NT2/D1 (cell line): Measurements from ENCODE around the gene KIF13A.

Experiments used
- DNase-seq: peaks from one replicate; pipeline ENCODE4 v3.0.0-alpha.2; 2011; ENCODE audit warnings: low read depth, low spot score
- H3K27me3 ChIP-seq: 2 replicates; pipeline ENCODE4 v1.6.0; 2011; ENCODE audit warnings: mild to moderate bottlenecking; ENCODE audit not compliant: insufficient read length, insufficient read depth
- H3K36me3 ChIP-seq: 2 replicates; pipeline ENCODE4 v1.6.1; 2011; ENCODE audit warnings: mild to moderate bottlenecking, low read length, mixed read lengths; ENCODE audit not compliant: insufficient read depth, insufficient read length
- H3K4me1 ChIP-seq: 2 replicates; pipeline ENCODE4 v1.5.1; 2011; ENCODE audit not compliant: insufficient read depth, insufficient read length
- H3K4me3 ChIP-seq: 2 replicates; pipeline ENCODE4 v1.5.1; 2011; ENCODE audit warnings: low read depth; ENCODE audit not compliant: insufficient read length
- H3K9ac ChIP-seq: 2 replicates; pipeline ENCODE4 v1.6.0; 2011; ENCODE audit warnings: low read depth; ENCODE audit not compliant: insufficient read length
- H3K9me3 ChIP-seq: 2 replicates; pipeline ENCODE4 v1.5.1; 2011; ENCODE audit warnings: mild to moderate bottlenecking, low read length; ENCODE audit not compliant: insufficient read depth
- SUZ12 ChIP-seq: IDR thresholded peaks from 2 replicates; pipeline ENCODE4 v1.6.1; 2011; ENCODE audit not compliant: insufficient read length, insufficient read depth; ENCODE audit errors: extremely low read depth
- YY1 ChIP-seq: IDR thresholded peaks from 2 replicates; pipeline ENCODE4 v1.6.1; 2011; ENCODE audit not compliant: insufficient read length, insufficient read depth
- ZNF274 ChIP-seq: IDR thresholded peaks from 2 replicates; pipeline ENCODE4 v1.6.1; 2011; ENCODE audit warnings: mild to moderate bottlenecking, low read depth, low read length

Gene KIF13A

GRCh38 chr6:17972978-17973622 is 14.3 kb downstream of the KIF13A start:
- H3K27me3 ChIP-seq, result no peaks in the 10 kb centered on the region
- no peak for TF ChIP-seq ZNF274
- TF ChIP-seq YY1, result no peak
- no peak for TF ChIP-seq SUZ12
- H3K9me3 ChIP-seq, result no peaks in the 10 kb centered on the region
- H3K9ac ChIP-seq, result no peak overlapping the region
- no peak for DNase-seq
- H3K36me3 ChIP-seq, result peaks cover 2% of the 10 kb centered on the region
- peaks cover 5% of the 10 kb centered on the region for H3K4me1 ChIP-seq
- no peak overlapping the region for H3K4me3 ChIP-seq

- Histone ChIP-seq H3K9me3 (no peaks in the 10 kb centered on the region), H3K4me1 (peaks cover 5% of the 10 kb centered on the region), H3K27me3 (no peaks in the 10 kb centered on the region), H3K4me3 (no peak overlapping the region), H3K36me3 (peaks cover 2% of the 10 kb centered on the region), H3K9ac (no peak overlapping the region)
- no peak for DNase-seq
- TF ChIP-seq YY1 (no peak), SUZ12 (no peak), ZNF274 (no peak)
These were observed 15.1 kb downstream of the KIF13A start for GRCh38 chr6:17972074-17972952.

GRCh38 chr6:17971128-17972073 is 16.0 kb downstream of the KIF13A start:
- no peaks in the 10 kb centered on the region for H3K27me3 ChIP-seq
- no peak for TF ChIP-seq ZNF274
- H3K9me3 ChIP-seq, result no peaks in the 10 kb centered on the region
- DNase-seq, result no peak
- no peak overlapping the region for H3K9ac ChIP-seq
- H3K4me1 ChIP-seq, result peaks cover 5% of the 10 kb centered on the region
- H3K4me3 ChIP-seq, result no peak overlapping the region
- peaks cover 2% of the 10 kb centered on the region for H3K36me3 ChIP-seq

- H3K9ac ChIP-seq, result no peak overlapping the region
- no peak overlapping the region for H3K4me3 ChIP-seq
- peaks cover 5% of the 10 kb centered on the region for H3K4me1 ChIP-seq
- H3K36me3 ChIP-seq, result no peaks in the 10 kb centered on the region
- H3K27me3 ChIP-seq, result no peaks in the 10 kb centered on the region
- no peak for DNase-seq
- TF ChIP-seq SUZ12, result no peak
- no peak for TF ChIP-seq YY1
- no peak for TF ChIP-seq ZNF274
- H3K9me3 ChIP-seq, result no peaks in the 10 kb centered on the region
These were observed 18.6 kb downstream of the KIF13A start for GRCh38 chr6:17968876-17969275.

DNA sequence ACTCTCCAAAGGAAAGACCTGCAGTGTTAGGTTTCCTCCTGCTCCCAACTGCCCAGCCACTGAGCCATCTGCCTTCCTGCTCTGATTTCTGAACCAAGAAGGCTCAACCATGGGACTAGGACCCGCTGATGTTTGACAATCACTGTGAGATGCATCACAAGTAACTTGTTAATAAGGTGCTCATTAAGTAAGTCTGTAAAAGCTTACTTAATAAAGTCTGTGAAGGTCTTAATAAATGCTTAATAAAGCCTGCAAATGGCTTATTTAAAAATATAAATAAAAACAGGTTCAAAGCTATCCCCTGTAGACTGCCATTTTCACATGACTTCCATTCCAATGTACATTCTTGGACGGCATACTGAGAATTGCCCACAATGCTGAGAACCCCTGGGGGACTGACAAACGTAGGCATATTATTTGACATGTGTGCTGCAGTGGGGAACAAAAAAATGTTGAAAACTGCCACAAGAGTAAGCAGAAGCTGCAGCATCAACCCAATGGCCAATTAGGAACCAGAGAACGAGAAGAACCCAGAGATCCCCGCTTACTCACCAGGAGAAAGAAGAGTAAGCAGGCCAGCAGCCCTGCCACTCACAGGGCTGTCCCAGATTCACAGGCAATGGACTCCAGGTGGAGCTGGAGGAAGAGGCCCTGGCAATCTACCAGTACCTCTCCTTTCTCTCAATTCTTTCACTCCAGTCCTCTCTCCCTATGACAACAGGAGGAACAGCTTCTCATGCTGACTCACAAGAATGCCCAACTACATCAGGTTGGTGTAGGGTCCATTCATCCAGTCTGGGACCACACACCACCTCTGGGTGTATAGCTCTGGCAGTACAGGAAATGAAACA is 19.5 kb downstream of the KIF13A start:
- no peak overlapping the region for H3K9ac ChIP-seq
- TF ChIP-seq ZNF274, result no peak
- no peak for TF ChIP-seq YY1
- no peak for TF ChIP-seq SUZ12
- no peak for DNase-seq
- no peaks in the 10 kb centered on the region for H3K9me3 ChIP-seq
- H3K4me1 ChIP-seq, result peaks cover 3% of the 10 kb centered on the region
- no peak overlapping the region for H3K4me3 ChIP-seq
- H3K36me3 ChIP-seq, result no peaks in the 10 kb centered on the region
- H3K27me3 ChIP-seq, result no peaks in the 10 kb centered on the region

DNA sequence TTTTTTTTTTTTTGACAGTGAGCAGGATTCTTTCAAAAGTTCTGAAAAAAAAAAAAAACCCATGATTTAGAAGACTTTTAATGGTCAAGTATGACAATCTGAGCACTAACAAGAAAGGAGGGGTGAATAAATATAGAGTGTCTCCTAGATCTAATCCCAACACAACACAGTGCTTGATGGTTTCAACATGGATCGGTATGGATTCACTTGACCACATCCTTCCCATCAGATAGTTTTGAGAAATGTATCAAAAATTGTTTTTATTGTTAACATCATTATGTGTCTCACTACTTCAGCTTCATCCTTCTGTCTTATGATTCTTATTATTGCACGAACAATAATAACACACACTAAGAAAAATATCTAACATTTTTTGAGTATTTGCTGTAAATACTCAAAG is 21.0 kb downstream of the KIF13A start:
- Histone ChIP-seq H3K4me1 (peaks cover 3% of the 10 kb centered on the region), H3K27me3 (no peaks in the 10 kb centered on the region)
- DNase-seq, result no peak

More for the DNA sequence above, 21.0 kb downstream of the KIF13A start:
- TF ChIP-seq ZNF274 (no peak), YY1 (no peak), SUZ12 (no peak)
- no peak overlapping the region for H3K9ac ChIP-seq
- no peaks in the 10 kb centered on the region for H3K9me3 ChIP-seq
- H3K4me3 ChIP-seq, result no peak overlapping the region
- no peaks in the 10 kb centered on the region for H3K36me3 ChIP-seq
